GM12878 (cell line): ENCODE measurements around the gene TACC2. TPM values are rescaled to one million over a fixed set of nuclear protein-coding genes. Genes with fewer than 3 reads are reported as not detected.

Experiments used
- ATAC-seq: fragments of 200-7000 bp; cut with Tn5 transposase; 3 replicates; pipeline ENCODE4 v1.9.1; 2020; ENCODE audit warnings: mild to moderate bottlenecking, moderate library complexity
- BruUV-seq: library from RNA; stranded (reverse); fragments of 400-500 nt; replicated peaks from 2 replicates; lab custom pipeline; 2021; lab: Mats Ljungman, UMichigan
- CTCF ChIA-PET: fragments of 300-600 bp; sonication (Branson Sonifier 250); formaldehyde crosslinking; extraction: SDS; loops from one replicate; lab custom pipeline; 2021; ENCODE audit warnings: inconsistent platforms; lab: Yijun Ruan, JAX
- POLR2A ChIA-PET: fragments of 350-600 bp; formaldehyde crosslinking; extraction: SDS; loops from one replicate; lab custom pipeline; 2021; ENCODE audit warnings: inconsistent platforms; lab: Charles Lee
- RAD21 ChIA-PET: fragments of 300-600 bp; sonication (Branson Sonifier 250); formaldehyde crosslinking; loops from one replicate; lab custom pipeline; 2023; ENCODE audit warnings: antibody characterized with exemption; ENCODE audit not compliant: unreplicated experiment; lab: Charles Lee
- SMC1A ChIA-PET: fragments of 300-600 bp; sonication (Branson Sonifier 250); formaldehyde crosslinking; loops from one replicate; lab custom pipeline; 2023; ENCODE audit not compliant: unreplicated experiment, uncharacterized antibody; lab: Charles Lee
- DNase-seq: peaks from one replicate; pipeline ENCODE4 v3.0.0-alpha.2; 2011; ENCODE audit warnings: low read depth, low spot score
- FAIRE-seq: peaks from 3 replicates; lab custom pipeline; 2011; peaks lifted over from hg19 to GRCh38; lab: Jason Lieb, UNC
- H2AFZ ChIP-seq: 2 replicates; pipeline ENCODE4 v1.6.0; 2011; ENCODE audit warnings: low read depth, low read length, control low read depth; ENCODE audit not compliant: control insufficient read depth
- H3K27ac ChIP-seq: 2 replicates; pipeline ENCODE4 v1.5.1; 2011; ENCODE audit warnings: control low read depth; ENCODE audit not compliant: control insufficient read depth, insufficient read depth
- H3K27me3 ChIP-seq, 2 experiments: replicated peaks in 1 of 2; 2 replicates each; pipeline versions ENCODE4 v1.6.0 to v1.6.1; 2011; ENCODE audit warnings: low read length in 1 of 2; ENCODE audit not compliant: control insufficient read depth in 2 of 2, insufficient read depth in 2 of 2
- H3K36me3 ChIP-seq, 2 experiments: 2 replicates each; pipeline ENCODE4 v1.5.1; 2011; ENCODE audit warnings: low read length in 1 of 2; ENCODE audit not compliant: control insufficient read depth in 2 of 2, insufficient read depth in 2 of 2
- H3K4me1 ChIP-seq: 2 replicates; pipeline ENCODE4 v1.6.1; 2011; ENCODE audit warnings: mild to moderate bottlenecking, low read length, moderate library complexity, mixed read lengths; ENCODE audit not compliant: control insufficient read depth, insufficient read depth
- H3K4me2 ChIP-seq: 2 replicates; pipeline ENCODE4 v1.6.0; 2011; ENCODE audit warnings: control low read depth; ENCODE audit not compliant: control insufficient read depth, insufficient read depth
- H3K4me3 ChIP-seq: fragments of 200-600 bp; sonication (generic); 2 replicates; pipeline ENCODE4 v1.5.1; 2016
- H3K79me2 ChIP-seq: 2 replicates; pipeline ENCODE4 v1.6.0; 2011; ENCODE audit warnings: low read length; ENCODE audit not compliant: control insufficient read depth, insufficient read depth
- H3K9ac ChIP-seq: 2 replicates; pipeline ENCODE4 v1.8.0; 2011; ENCODE audit warnings: low read length, control low read depth, mixed read lengths; ENCODE audit not compliant: control insufficient read depth, insufficient read depth
- H3K9me3 ChIP-seq: replicated peaks from 3 replicates; pipeline ENCODE4 v1.5.1; 2011; ENCODE audit warnings: mild to moderate bottlenecking, low read length; ENCODE audit not compliant: control insufficient read depth, insufficient read depth
- H4K20me1 ChIP-seq: 2 replicates; pipeline ENCODE4 v1.6.0; 2011; ENCODE audit not compliant: control insufficient read depth, insufficient read depth
- NFIC ChIP-seq: IDR thresholded peaks from 2 replicates; pipeline ENCODE4 v1.6.1; 2012; ENCODE audit warnings: low read depth, mild to moderate bottlenecking, inconsistent platforms, low read length, moderate library complexity
- PAX8 ChIP-seq: fragments of 450-650 bp; IDR thresholded peaks from 2 replicates; pipeline ENCODE4 v1.6.1; 2017; ENCODE audit warnings: mild to moderate bottlenecking, moderate library complexity
- RELB ChIP-seq: fragments of 450-650 bp; IDR thresholded peaks from 2 replicates; pipeline ENCODE4 v1.6.1; 2017; ENCODE audit warnings: low read depth, mild to moderate bottlenecking, moderate library complexity
- USF1 ChIP-seq: IDR thresholded peaks from 2 replicates; pipeline ENCODE4 v1.6.1; 2011; ENCODE audit warnings: borderline replicate concordance, low read depth, mild to moderate bottlenecking, moderate library complexity, mixed read lengths, low read length; ENCODE audit not compliant: insufficient read depth; ENCODE audit errors: extremely low read length
- USF2 ChIP-seq: IDR thresholded peaks from 2 replicates; pipeline ENCODE4 v1.6.1; 2011; ENCODE audit warnings: low read depth, low read length, improper control_type of control experiment, borderline replicate concordance
- WRNIP1 ChIP-seq: IDR thresholded peaks from 2 replicates; pipeline ENCODE4 v1.6.1; 2011; ENCODE audit warnings: low read depth, low read length, improper control_type of control experiment, borderline replicate concordance
- WGBS: methylation state at CpG from one replicate; pipeline ENCODE4 v1.1.6; 2016; ENCODE audit warnings: low lambda C conversion rate; ENCODE audit not compliant: insufficient replicate concordance, insufficient coverage; ENCODE audit errors: missing lambda C conversion rate; 5-methylcytosine and 5-hydroxymethylcytosine counted together
- in situ Hi-C: fragments of 300-500 bp; cut with MboI; formaldehyde crosslinking; loops from 9 replicates; pipeline ENCODE4 v1.14.3; 2018; ENCODE audit warnings: mixed read lengths
- intact Hi-C: fragments of 100-400 bp; cut with micrococcal nuclease; formaldehyde crosslinking; loops from one replicate; pipeline ENCODE4 v1.14.2; 2022; ENCODE audit not compliant: unreplicated experiment
- polyA plus RNA-seq, 11 experiments: library from polyadenylated mRNA; depleted of rRNA in 4 of 11; unstranded in 6 of 11; stranded (reverse) in 5 of 11; fragments of >200 nt; fragmentation: Nextera tagmentation in 4 of 11; fragmentation: Illumina TruSeq in 1 of 11; extraction: Ambion mirVana in 4 of 11; extraction: Trizol in 1 of 11; gene quantifications; 1 replicate in 1 of 11; 2 replicates in 10 of 11; pipeline versions ENCODE4 v1.2.1 to v1.2.3, GENCODE V29; 2011 to 2016; ENCODE audit warnings: inconsistent platforms in 2 of 11, missing spikeins in 2 of 11, low read depth in 1 of 11
- total RNA-seq, 4 experiments: library from RNA; depleted of rRNA in 3 of 4; stranded (reverse); fragments of >200 nt in 3 of 4; fragmentation: Illumina TruSeq in 1 of 4; extraction: Trizol in 1 of 4; gene quantifications; 2 replicates each; pipeline versions ENCODE4 v1.2.1 to v1.2.3, GENCODE V29; 2013 to 2021

The TACC2 gene
- total and polyA plus RNA-seq, 10 of the 15 experiments (the other 5 are each of a cell fraction or from before 2014, with no cell fraction given), result 0.07 to 0.64 (median 0.13) TPM; not detected in 5

- no TSS peak for BruUV-seq
- RAD21 ChIA-PET, result no interaction called here
- no peaks in the 10 kb centered on the region for H3K79me2 ChIP-seq
- 32% methylated on average over 2 of the region's 2 CpGs for WGBS
- ATAC-seq, result no peak
- in situ Hi-C loops, result no loop called here
- H3K4me1 ChIP-seq, result no peaks in the 10 kb centered on the region
- POLR2A ChIA-PET, result no interaction called here
- H3K4me3 ChIP-seq, result no peak overlapping the region
- TF ChIP-seq PAX8, result no peak
- TF ChIP-seq RELB, result no peak
- TF ChIP-seq WRNIP1, result no peak
- no peak for TF ChIP-seq USF2
- no peak for TF ChIP-seq NFIC
- TF ChIP-seq USF1, result no peak
- H4K20me1 ChIP-seq, result no peaks in the 10 kb centered on the region
- no peak overlapping the region for H3K4me2 ChIP-seq
- H3K27ac ChIP-seq, result no peak overlapping the region
- H3K9me3 ChIP-seq, result no peaks in the 10 kb centered on the region
- FAIRE-seq, result no peak
- 0 out of 4 replicates have a peak, but pooled peaks cover 0 to 1% of the 10 kb centered on the region in 2 experiments for H3K27me3 ChIP-seq
- no peak overlapping the region for H3K9ac ChIP-seq
- H2AFZ ChIP-seq, result no peak overlapping the region
- CTCF ChIA-PET, result no interaction called here
- DNase-seq, result no peak
- intact Hi-C loops, result no loop called here
- SMC1A ChIA-PET, result no interaction called here
- no peaks in the 10 kb centered on the region for H3K36me3 ChIP-seq
These were observed 254.6 kb downstream of the TACC2 start for GRCh38 chr10:122243550-122243949.
